Hepatocyte (in vitro differentiated cells): ENCODE results near the gene APAF1. TPM values are rescaled to one million over a fixed set of nuclear protein-coding genes. Genes with fewer than 3 reads are reported as not detected.
A peak's percentile ranks its signal among the peaks of the same experiment; 100 is the strongest.

Source experiments
- DNase-seq: peaks from one replicate; pipeline ENCODE4 v3.0.0-alpha.2; 2016; ENCODE audit warnings: low spot score
- H2AFZ ChIP-seq: fragments of 200-600 bp; sonication (generic); 2 replicates; pipeline ENCODE4 v1.6.0; 2016; ENCODE audit warnings: antibody characterized with exemption, mild to moderate bottlenecking
- H3K27ac ChIP-seq: fragments of 200-600 bp; sonication (generic); 2 replicates; pipeline ENCODE4 v1.5.1; 2016; ENCODE audit warnings: mild to moderate bottlenecking
- H3K27me3 ChIP-seq: fragments of 200-600 bp; sonication (generic); 2 replicates; pipeline ENCODE4 v1.6.1; 2016
- H3K36me3 ChIP-seq: fragments of 200-600 bp; sonication (generic); replicated peaks from 2 replicates; pipeline ENCODE4 v1.5.1; 2016; ENCODE audit warnings: low read depth; ENCODE audit not compliant: insufficient read depth
- H3K4me1 ChIP-seq: fragments of 200-600 bp; sonication (generic); 2 replicates; pipeline ENCODE4 v1.5.1; 2016; ENCODE audit warnings: mild to moderate bottlenecking, moderate library complexity; ENCODE audit not compliant: insufficient read depth
- H3K4me2 ChIP-seq: fragments of 200-600 bp; sonication (generic); 2 replicates; pipeline ENCODE4 v1.6.0; 2016
- H3K4me3 ChIP-seq: fragments of 200-600 bp; sonication (generic); 2 replicates; pipeline ENCODE4 v1.5.1; 2016; ENCODE audit warnings: mild to moderate bottlenecking
- H3K79me2 ChIP-seq: fragments of 200-600 bp; sonication (generic); 2 replicates; pipeline ENCODE4 v1.6.0; 2017; ENCODE audit warnings: mild to moderate bottlenecking
- H3K9me2 ChIP-seq: fragments of 200-600 bp; sonication (generic); replicated peaks from 2 replicates; pipeline ENCODE4 v1.6.0; 2017; ENCODE audit warnings: mild to moderate bottlenecking; ENCODE audit not compliant: insufficient read depth
- H3K9me3 ChIP-seq: fragments of 200-600 bp; sonication (generic); 2 replicates; pipeline ENCODE4 v1.5.1; 2016; ENCODE audit warnings: low read depth, mild to moderate bottlenecking
- H4K20me1 ChIP-seq: fragments of 200-600 bp; sonication (generic); 2 replicates; pipeline ENCODE4 v1.6.0; 2016; ENCODE audit warnings: mild to moderate bottlenecking; ENCODE audit not compliant: insufficient read depth, poor library complexity, severe bottlenecking
- EZH2 ChIP-seq: fragments of 200-600 bp; sonication (generic); IDR thresholded peaks from 2 replicates; pipeline ENCODE4 v1.6.1; 2016; ENCODE audit warnings: antibody characterized with exemption, mild to moderate bottlenecking, borderline replicate concordance
- EZH2phosphoT487 ChIP-seq: fragments of 200-600 bp; sonication (generic); IDR thresholded peaks from one replicate; pipeline ENCODE4 v1.6.1; 2018; ENCODE audit warnings: antibody characterized with exemption, mild to moderate bottlenecking, low read depth, moderate library complexity; ENCODE audit not compliant: unreplicated experiment, severe bottlenecking
- WGBS: methylation state at CpG from one replicate; pipeline ENCODE4 v1.1.6; 2016; ENCODE audit warnings: low lambda C conversion rate; ENCODE audit errors: missing lambda C conversion rate; 5-methylcytosine and 5-hydroxymethylcytosine counted together
- polyA plus RNA-seq: library from polyadenylated mRNA; unstranded; fragments of >200 nt; fragmentation: Nextera tagmentation; extraction: Ambion mirVana; gene quantifications from 2 replicates; pipeline ENCODE4 v1.2.1, GENCODE V29; 2016
- small RNA-seq: library from RNA; depleted of rRNA; stranded (forward); fragments of <200 nt; gene quantifications from one replicate; pipeline ENCODE3, GENCODE V24; 2014
- total RNA-seq: library from RNA; depleted of rRNA; stranded (reverse); fragments of >200 nt; gene quantifications from 2 replicates; pipeline ENCODE4 v1.2.3, GENCODE V29; 2014
- TF ChIP-seq, protein P1 (sequence below): fragments of 200-600 bp; sonication (generic); IDR thresholded peaks from 2 replicates; pipeline ENCODE4 v1.5.1; 2016; ENCODE audit warnings: antibody characterized with exemption, mild to moderate bottlenecking; ENCODE audit not compliant: poor library complexity

Gene APAF1
- total and polyA plus RNA-seq, 2 experiments from 2014 or later, result 6.8 to 26.4 TPM

DNA sequence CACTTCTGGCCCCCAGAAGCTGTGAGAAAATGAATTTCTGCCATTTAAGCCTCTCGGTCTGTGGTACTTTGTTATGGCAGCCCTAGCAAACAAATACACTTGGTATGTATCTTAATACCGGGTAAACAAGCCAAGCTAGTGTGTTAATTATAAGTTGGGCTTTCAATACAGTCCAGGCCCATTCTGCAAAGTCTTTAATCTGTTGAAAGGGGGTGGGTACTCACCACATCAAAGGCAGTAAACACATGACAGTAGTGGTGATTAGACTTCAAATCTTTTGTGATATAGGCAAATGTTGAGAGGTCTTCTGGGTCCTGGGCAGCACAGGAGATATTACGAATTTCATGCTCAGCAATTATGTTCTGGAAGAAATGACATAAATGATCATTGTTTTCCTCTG is 127.7 kb downstream of the APAF1 start:
- no peaks in the 10 kb centered on the region for H3K79me2 ChIP-seq
- no peak overlapping the region for H3K4me2 ChIP-seq

DNA sequence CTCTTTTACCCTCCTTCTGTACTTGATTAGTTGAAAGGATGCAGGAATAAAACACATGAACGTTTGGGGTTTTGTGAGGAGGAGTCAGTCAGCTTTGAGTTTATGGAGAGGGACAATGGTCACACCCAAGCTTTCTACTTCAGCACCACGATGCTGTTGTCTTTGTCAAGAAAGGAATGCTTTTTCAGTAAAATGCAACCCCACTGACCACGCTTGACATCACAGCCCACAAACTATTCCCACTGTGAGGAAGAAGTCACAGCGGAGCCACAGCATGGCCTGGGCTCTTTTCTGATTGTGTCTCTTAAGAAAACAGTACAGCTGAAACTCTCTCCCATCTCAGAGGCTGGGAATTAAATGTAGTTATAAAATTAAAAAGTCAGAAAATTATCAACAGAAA is 135.2 kb downstream of the APAF1 start:
- H3K4me1 ChIP-seq, result no peaks in the 10 kb centered on the region
- H3K9me3 ChIP-seq, result no peaks in the 10 kb centered on the region
- H3K4me3 ChIP-seq, result no peak overlapping the region
- H3K9me2 ChIP-seq, result no peaks in the 10 kb centered on the region
- H3K36me3 ChIP-seq, result no peaks in the 10 kb centered on the region
- DNase-seq, result no peak
- TF ChIP-seq EZH2, result no peak
- TF ChIP-seq, protein P1, sequence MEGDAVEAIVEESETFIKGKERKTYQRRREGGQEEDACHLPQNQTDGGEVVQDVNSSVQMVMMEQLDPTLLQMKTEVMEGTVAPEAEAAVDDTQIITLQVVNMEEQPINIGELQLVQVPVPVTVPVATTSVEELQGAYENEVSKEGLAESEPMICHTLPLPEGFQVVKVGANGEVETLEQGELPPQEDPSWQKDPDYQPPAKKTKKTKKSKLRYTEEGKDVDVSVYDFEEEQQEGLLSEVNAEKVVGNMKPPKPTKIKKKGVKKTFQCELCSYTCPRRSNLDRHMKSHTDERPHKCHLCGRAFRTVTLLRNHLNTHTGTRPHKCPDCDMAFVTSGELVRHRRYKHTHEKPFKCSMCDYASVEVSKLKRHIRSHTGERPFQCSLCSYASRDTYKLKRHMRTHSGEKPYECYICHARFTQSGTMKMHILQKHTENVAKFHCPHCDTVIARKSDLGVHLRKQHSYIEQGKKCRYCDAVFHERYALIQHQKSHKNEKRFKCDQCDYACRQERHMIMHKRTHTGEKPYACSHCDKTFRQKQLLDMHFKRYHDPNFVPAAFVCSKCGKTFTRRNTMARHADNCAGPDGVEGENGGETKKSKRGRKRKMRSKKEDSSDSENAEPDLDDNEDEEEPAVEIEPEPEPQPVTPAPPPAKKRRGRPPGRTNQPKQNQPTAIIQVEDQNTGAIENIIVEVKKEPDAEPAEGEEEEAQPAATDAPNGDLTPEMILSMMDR, result no peak
- no peak for TF ChIP-seq EZH2phosphoT487
- H4K20me1 ChIP-seq, result no peaks in the 10 kb centered on the region
- WGBS, result 65% methylated on average over 4 of the region's 4 CpGs
- H3K27me3 ChIP-seq, result no peaks in the 10 kb centered on the region
- no peak overlapping the region for H2AFZ ChIP-seq
- no peak overlapping the region for H3K4me2 ChIP-seq
- H3K27ac ChIP-seq, result no peak overlapping the region
- no peaks in the 10 kb centered on the region for H3K79me2 ChIP-seq

More for the DNA sequence above, 127.7 kb downstream of the APAF1 start:
- no peaks in the 10 kb centered on the region for H3K27me3 ChIP-seq
- H2AFZ ChIP-seq, result no peak overlapping the region
- no peaks in the 10 kb centered on the region for H3K9me3 ChIP-seq
- WGBS, result 88% methylated on average over 3 of the region's 3 CpGs
- no peak for DNase-seq
- TF ChIP-seq, protein P1, result no peak
- TF ChIP-seq EZH2, result no peak
- TF ChIP-seq EZH2phosphoT487, result no peak
- no peaks in the 10 kb centered on the region for H3K36me3 ChIP-seq
- H4K20me1 ChIP-seq, result no peaks in the 10 kb centered on the region
- H3K27ac ChIP-seq, result no peak overlapping the region
- no peaks in the 10 kb centered on the region for H3K4me1 ChIP-seq
- H3K4me3 ChIP-seq, result no peak overlapping the region
- no peaks in the 10 kb centered on the region for H3K9me2 ChIP-seq

DNA sequence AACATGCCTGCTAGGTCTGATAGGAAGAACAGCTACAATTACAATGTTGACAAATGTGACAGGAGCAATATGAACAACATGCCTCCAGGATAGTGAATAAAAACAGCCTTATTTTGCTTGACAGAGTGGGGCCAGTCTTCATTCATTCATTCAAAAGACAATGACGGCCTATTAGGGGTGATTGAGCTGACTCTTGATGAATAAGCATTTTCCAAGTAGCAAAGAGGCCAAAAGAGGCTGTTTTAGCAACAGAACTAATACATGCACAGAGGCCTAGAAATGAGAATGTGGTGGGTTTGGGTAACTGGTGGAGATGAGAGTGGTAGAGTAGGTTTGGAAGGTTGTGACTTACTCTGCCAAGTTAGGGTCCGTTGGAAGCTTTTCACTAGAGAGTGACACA is 138.3 kb downstream of the APAF1 start:
- H2AFZ ChIP-seq, result no peak overlapping the region
- H3K79me2 ChIP-seq, result no peaks in the 10 kb centered on the region
- no peaks in the 10 kb centered on the region for H3K9me3 ChIP-seq
- no peaks in the 10 kb centered on the region for H3K27me3 ChIP-seq
- no peak overlapping the region for H3K4me2 ChIP-seq
- WGBS, result 91% methylated on average over 2 of the region's 2 CpGs
- H3K27ac ChIP-seq, result no peak overlapping the region
- no peak overlapping the region for H3K4me3 ChIP-seq
- no peak for DNase-seq
- H3K9me2 ChIP-seq, result no peaks in the 10 kb centered on the region
- TF ChIP-seq, protein P1, result no peak
- no peak for TF ChIP-seq EZH2
- TF ChIP-seq EZH2phosphoT487, result no peak
- no peaks in the 10 kb centered on the region for H4K20me1 ChIP-seq
- H3K4me1 ChIP-seq, result no peaks in the 10 kb centered on the region
- no peaks in the 10 kb centered on the region for H3K36me3 ChIP-seq

Small RNA genes lying within 50 kb of the gene (small RNA-seq; reads per million reads assigned to genes)
- gene SNORA53, result 39.4 reads per million, percentile 97 among the genes with 10 or more reads in this experiment

Other genes starting within 250 kb of the APAF1 start
- gene TMPO, start 129.7 kb upstream of the APAF1 start, total RNA-seq, result 112 and 115 TPM in 2 replicates
- 22.4 and 28.1 TPM in 2 replicates for gene TMPO, start 129.7 kb upstream of the APAF1 start, polyA plus RNA-seq
- gene SLC25A3, start 51.6 kb upstream of the APAF1 start, total RNA-seq, result 780 and 871 TPM in 2 replicates
- 421 and 423 TPM in 2 replicates for gene SLC25A3, start 51.6 kb upstream of the APAF1 start, polyA plus RNA-seq
- 45.5 and 52.5 TPM in 2 replicates for gene IKBIP, start 502 bp upstream of the APAF1 start, total RNA-seq
- gene IKBIP, start 502 bp upstream of the APAF1 start, polyA plus RNA-seq, result 38.0 and 44.5 TPM in 2 replicates